T-helper 2 cell (primary cell): ENCODE data around the gene RAB6B.

ENCODE experiments used
- DNase-seq, 5 experiments: peaks; one replicate each; pipeline versions ENCODE4 v3.0.0 to v3.0.0-alpha.2; 2012 to 2022
- total RNA-seq, 2 donors: gene quantifications; one replicate each; lab custom pipeline; 2026; lab: John Stamatoyannopoulos, UW

Gene RAB6B
- 0.27 to 0.94 reads per million in 2 donors for total RNA-seq

DNA sequence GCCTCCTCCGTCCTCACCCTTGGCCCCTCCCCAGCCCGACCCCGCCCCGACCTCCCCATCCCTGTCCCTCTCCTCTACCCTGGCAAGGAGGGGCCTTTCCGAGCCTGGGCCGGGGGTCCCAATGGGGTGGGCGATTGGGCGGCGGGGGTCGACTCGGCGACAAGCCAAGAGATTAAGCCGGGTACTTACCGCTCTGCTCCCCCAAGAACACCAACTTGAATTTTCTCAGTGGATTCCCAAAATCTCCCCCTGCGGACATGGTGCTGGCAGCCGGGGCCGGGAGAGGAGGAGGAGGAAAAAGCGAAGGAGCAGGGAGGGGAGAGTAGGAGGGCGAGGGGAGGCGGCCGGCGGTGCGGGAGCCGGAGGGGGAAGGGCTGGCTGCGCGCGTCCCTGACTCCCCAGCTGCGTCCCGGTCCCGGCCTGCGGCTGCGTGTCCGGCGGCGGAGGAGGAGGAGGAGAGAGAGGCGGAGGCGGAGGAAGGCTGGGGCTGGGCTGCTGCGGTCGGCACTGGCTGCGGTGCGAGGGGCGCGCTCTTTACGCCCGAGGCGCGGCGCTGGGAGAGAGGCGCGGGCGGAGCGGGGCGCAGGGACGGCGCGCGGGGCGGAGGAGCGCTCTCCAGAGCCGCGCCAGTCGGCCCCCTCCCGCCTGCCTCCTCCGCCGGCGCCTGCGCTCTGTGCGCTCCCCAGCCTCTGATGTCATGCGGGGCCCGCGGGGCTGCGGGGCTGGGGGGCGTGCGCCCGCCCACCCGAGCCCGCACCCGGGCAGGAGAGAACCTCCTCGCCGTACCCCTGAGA lies at the start of gene RAB6B:
Gene RAB6B, minus strand, starts transcription at position 675 of the 794 bp plus-strand sequence. Its CDS starts 416 bp downstream, at position 259.
- peak in 2 of 5 experiments; percentile 21 to 40 for DNase-seq

DNA sequence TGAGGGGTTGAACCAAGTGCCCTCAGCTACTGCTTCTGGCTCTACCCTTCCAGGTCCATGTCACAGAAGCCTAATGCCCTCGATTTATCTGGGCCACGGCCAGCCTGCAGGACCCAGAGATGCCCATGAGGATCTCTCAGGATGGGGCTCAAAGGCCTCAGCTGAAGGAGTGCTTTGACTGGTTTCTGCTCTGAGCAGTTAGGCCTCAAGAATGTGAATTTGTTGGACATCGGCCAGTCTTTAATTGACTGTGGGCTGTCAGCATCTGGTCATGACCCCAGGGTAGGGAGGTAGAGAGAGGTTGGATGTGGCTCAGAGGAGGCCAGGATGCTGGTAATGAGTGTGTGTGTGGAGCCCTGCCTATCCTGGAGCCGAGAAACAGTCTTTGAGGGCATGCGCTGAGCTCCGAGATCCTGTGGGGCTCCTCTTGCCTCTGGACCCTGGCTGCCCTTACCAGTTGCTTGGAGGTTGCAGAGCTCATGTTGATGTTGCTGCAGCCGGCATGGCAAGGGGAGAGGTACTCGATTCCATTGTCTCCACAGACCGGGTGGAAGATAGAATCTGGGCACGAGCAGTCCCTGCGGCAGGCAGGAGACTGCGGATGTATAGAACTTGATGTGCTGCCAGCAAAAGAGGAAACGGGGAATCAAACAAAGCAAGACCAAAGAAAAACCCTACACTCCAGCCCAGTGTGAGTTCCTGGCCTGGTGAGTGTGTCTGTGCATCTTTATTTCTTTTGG lies 49.1 kb upstream of the RAB6B start:
- no peak for DNase-seq

DNA sequence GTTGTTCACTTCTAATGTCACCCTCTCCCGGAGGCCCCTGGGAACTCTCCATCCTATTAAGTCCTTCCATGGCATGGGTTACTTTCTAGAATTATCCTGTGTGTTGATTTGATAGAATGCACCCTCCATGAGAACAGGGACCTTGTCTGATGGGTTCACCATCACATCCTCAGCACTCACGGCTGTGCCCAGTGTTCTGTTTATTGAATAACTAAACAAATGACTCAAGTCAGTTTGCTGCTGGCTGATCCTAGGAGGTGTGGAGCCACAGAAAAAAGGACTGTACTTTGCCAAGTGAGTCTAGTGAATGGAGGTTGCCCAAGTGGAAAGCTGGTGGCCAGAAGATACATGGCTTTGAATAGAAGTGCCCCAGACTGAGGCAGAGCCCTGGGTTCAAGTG lies 48.5 kb upstream of the RAB6B start:
- DNase-seq: no peak

DNA sequence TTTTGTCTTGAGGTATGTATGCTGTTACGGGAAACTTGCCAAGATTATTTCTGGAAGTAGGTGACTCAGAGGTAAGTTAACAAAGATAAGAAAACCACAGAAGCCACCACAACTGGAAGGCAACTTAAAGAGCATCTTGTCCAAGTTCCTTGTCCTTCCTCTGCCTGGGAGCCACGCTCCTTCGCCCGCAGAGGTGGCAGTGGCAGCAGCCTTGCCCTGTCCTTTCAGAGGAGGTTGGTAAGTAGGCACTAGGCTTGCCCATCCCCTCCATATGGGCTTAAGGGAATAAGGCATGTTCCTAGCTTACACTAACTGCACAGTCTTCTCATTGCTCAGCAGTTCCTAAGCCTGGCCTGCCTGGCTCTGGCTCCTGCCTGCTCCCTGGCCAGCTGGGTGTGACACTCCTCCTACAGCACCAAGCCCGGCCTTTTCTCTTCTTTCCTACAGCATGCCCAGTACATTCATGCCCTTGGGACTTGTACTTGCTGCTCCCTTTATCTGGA lies 48.0 kb upstream of the RAB6B start:
- DNase-seq: no peak

DNA sequence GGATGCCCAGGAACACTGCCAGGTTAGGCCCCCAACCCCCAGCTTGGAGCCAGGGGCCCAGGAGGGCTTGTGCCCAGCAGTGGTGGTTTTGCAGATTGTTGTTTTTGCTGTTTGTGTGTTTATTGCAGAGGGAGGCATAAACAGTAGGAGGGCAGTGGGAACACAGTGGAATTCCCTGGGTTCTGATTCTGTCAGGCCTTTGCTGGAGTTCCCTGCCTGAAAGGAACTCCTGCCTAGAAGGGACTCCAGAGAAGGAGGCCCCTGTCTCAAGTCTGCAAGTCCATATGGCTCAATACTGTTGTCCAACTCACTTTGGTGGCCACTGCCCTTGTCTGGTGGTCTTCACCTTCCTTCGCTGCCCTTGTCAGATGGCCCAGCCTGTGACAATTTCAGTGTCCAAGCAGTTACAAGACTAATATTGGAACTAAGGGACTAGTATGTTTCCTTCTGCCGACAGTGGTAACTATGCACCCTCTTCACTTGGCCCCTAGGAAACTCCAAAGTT lies 47.4 kb upstream of the RAB6B start:
- no peak for DNase-seq

DNA sequence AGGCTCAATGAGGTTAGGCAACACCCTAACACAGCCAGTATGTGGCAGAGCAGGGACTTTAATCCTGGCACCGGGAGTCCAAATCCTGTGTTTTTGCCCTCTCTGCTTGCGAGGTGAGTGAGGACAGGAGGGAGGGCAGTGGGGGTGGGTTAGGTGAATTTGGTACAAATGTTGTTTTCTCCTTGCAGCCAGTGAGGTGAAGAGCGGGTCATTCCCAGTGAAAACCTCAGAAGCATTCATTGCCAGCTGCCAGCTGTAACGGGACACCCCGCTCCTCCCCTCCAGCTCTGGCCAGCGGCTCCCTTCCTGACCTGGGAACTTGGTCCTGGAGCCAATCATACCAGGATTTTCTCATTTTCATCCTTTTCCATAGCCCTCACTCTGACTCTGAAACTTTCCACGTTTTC lies 45.7 kb upstream of the RAB6B start:
- DNase-seq: no peak

DNA sequence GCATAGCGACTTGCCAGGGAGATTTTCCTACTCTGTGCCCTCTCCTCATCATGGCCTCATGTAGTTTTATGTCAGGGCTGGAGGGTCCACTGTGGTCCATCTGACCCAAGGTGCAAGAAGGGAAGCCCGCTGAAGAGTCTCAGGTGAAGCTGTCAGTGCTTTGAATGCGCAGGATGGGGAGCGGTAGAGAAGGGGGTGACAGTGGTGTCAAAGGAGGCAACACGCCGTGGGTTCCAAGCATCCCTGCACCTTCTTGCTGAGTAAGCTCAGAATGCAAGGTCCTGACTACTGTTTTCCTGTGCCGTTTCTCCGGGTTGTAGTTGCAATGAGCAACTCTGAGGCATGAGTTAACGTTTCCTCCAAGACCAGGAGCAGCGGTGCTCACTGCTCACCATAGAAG lies 44.9 kb upstream of the RAB6B start:
- no peak for DNase-seq

DNA sequence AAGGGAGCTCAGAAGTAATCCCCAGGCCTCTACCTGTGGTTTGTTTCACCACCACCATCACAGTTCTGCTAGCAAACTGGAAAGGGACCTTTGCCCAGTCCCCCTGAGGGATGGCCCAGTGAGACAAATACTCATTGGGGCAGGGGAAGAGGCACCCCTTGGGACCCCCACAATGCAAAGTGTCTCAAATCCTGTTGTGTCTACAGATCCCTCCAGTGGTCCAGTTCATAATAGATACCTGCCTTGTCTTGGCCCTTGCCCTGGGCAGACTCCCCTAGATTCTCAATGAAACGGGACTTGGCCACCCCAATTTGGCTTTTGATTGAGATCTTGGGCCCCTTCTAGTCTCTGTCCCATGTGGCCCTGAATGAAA lies 43.8 kb upstream of the RAB6B start:
- no peak for DNase-seq

- DNase-seq: no peak
Measured at GRCh38 chr3:133938770-133939462, 43.2 kb upstream of the RAB6B start.

DNA sequence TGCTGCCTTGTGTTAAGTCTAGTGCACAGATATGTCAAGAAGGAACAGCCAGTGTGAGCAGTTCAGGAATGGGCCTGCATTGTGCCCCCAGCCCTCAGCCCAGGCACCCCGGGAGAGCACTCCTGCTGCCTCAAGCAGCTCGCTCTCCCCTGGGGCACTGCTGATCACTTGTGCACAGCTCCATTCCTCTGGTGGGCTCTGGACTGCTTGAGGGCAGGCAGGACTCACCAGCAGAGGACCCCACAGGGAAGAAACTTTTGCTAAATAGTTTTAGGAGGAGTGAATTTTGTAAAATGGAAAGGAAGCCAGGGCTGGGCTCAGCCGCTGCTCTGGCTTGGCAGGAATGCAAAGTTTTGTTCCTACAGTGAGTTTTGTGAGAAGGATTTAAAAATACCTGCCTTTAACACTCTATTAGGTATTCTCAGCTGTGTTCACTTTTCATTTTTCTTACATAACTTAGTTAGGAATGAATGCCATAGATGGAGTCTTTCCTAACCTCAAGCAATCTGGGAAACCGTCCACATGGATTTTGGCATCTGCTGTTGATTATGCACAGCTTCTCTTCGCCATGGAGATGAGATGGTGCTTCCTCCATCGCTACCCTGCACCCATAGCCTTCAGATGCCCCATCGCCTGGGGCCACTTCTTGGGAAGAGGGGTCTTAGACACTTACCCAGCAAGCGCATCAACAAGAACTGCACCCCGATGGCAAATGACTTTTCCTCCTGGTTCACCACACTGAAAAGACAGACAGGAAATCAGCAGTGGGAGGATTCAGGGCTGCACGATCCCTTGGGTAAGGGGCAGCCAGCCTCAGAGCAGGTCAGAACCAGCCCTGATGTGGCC lies 42.3 kb upstream of the RAB6B start:
- DNase-seq: no peak

DNA sequence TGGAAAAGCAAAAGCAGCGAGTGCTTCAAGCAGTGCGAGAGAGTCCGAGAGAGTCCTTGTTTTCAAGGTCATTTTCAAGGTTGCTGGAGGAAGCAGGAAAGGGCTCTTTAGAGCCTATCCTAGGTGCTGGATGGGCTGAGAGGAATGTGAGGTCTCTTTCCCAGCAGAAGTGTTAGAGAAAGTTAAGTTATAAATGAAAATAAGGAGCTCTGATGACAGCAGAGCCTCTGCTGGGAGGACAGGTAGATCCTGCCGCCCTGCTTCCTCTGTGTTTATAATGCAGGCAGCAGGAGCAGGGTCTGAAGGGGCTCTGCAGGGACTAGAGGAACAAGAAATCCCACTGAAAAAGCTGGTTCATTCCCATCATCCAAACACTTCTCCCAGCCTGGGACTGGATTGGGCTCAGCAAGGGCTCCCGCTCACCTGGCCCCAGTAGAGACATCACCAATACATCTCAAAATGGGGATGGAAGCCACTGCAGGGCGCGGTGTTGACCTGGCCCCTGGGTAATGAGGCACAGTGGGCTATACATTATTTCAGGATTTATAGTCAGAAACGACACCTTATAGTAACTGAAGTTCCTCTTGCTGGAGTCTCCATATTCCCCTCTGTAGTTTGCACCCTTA lies 41.5 kb upstream of the RAB6B start:
- DNase-seq: no peak

DNA sequence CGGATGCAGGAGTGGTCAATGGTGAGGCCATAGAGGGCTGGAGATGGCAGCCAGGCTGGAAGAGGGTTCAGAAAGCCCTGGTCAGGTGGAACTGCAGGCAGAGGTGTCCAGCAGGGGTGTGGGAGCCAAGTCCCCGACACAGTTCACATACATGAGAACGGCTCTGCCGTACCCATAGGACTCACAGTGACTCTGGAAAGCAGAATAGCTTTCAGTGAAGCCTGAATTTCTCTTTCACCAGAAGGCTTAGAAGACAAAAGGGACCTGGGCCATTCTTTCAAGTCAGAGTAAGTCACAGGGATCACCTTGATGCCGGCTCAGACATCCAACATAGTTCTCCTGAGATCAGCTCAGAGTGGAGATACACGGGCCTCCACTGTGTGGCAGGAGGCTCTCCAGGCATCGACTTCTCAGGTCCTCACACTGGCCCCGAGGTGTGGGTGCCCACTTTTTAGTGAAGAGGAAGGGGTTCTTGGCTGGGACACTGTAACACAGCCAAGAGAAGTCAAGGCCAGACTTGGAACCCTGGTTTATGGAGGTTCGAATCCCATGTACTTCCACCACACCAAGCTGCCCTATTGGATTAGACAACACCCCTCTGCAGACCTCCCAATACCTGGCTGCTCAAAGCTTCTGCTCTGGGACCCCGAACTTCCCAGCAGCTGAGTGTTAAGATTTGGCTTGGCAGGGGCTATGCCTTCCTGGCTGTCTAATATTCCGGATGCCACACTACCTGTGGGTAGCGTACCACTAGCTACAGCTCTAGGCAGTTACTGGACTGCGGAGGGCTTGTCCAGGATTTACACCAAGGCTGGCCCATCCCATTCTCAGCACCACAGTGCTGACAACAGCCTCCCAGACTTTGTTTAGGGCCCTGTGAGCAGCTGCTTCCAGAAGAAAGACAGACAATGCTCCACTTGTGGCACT lies 40.4 kb upstream of the RAB6B start:
- no peak for DNase-seq

DNA sequence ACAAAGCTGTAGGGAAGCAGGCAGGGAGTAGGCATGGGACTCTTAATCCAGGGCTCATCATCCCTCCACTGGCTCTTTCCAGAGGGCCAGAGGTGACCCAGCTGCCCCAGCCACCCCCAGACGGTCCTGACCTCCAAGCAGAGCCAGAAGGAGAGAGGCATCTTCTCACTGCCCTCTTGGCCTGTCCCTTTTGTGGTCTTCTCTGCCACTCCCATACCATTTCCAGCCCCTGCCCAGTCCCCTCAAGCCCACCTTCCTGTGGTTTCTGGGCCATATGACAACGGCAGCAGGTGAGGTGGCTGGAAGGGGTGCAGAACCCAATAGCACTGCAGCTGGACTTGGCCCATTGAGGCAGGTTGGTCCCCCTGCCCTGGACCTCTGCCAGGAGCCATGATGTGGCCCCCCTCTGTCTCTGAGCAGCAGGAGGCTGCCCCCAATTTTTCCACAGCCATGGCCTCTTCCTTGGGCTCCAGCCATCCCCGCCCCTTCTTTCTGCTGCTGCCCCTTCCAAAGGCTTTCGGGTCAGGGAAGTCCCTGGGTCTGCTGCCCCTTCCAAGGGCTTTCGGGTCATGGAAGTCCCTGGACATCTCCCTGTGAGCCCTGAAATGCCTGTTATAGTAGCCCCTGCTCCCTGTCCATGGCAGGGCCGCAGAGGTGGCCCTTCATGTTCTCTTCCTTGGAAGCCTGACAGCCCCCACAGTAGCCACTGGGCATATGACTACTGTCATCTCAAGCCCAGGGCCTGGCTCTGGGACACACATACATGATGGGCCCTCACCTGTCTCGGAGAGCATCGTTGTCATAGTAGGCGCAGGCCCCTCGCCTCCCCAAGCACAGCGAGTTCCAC lies 39.5 kb upstream of the RAB6B start:
- DNase-seq: no peak

DNA sequence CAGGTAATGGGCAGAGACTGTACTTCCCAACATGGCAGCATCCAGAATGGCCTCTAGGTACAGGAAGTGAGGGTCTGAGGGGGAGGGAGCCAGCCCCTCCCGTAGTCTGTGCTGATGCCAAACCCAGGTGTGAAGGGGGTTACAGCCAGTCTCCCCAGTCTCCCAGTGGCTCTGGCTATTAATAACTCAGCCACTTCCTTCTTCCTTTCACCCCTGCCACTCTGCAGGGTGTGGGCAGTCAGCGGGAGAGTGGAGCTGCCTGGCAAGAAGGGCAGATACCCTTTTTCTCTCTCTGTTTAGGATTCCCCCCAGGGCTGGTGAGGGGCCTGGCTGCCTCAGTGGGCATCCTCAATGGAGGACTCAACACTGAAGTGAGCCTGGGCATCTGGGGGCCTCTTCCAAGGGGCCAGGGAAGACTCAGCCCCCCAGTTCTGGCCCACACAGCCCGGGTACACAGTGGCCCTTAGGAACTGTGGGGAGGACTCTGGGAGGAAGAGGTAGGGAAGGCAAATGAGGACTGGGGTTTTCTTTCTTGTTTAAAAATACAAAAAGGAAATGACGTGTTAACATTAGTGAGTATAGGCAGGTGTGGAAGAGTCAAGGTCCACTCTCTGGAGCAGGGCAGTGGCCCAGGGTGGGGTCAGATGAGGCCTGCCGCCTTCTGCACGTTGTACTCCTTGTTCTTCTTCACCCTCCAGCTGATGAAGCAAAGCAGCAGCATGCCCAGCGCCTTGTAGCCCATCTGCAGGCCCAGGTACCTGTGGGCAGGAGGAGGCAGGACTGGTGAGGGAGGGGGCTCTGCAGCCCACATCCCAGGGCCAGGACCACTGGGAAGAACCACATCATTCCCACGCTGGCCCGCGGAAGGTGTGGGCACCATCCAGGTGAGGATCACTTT lies 38.6 kb upstream of the RAB6B start:
- DNase-seq: no peak

GRCh38 chr3:133933097-133934024 lies 37.7 kb upstream of the RAB6B start:
- DNase-seq: no peak

GRCh38 chr3:133932009-133932408 lies 36.3 kb upstream of the RAB6B start:
- DNase-seq: no peak

DNA sequence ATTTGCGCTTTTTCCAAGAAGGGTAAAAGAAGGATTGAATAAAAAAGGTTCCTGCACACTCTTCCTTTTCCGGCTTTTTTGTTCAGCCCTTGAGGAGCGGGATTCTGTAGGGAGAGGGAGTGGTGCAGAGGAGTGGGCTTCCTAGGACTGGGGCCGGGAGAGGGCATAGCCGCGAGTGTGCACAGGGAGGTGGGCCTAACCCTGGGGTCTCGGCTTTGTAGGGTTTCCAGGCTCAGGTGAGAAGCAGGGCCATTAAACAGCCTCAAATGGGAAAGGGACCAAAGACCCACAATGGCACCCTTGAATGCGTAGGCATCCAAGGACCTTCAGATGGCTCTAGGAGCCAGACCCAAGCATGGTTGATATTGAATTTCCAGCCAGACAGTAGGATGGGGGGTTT lies 35.4 kb upstream of the RAB6B start:
- no peak for DNase-seq
